Activated B cell treated with CpG ODN at 0.5 μM for 24 hours (primary cell): ENCODE results near the gene ILF2. TPM values are rescaled to one million over a fixed set of nuclear protein-coding genes. Genes with fewer than 3 reads are reported as not detected.

Source experiments
- ATAC-seq: fragments of 200-7000 bp; cut with Tn5 transposase; one replicate; pipeline ENCODE4 v1.10.0; 2021; ENCODE audit warnings: low read depth, mild to moderate bottlenecking, moderate library complexity
- CTCF ChIA-PET: fragments of 350-600 bp; sonication (Branson Sonifier 250); formaldehyde crosslinking; loops from one replicate; lab custom pipeline; 2021; ENCODE audit warnings: antibody characterized with exemption; lab: Charles Lee
- POLR2A ChIA-PET: fragments of 350-600 bp; sonication (Branson Sonifier 250); formaldehyde crosslinking; loops from one replicate; lab custom pipeline; 2021; ENCODE audit warnings: antibody characterized with exemption; lab: Charles Lee
- DNase-seq: peaks from one replicate; pipeline ENCODE4 v3.0.0; 2022
- H3K27ac Mint-ChIP-seq: one replicate; pipeline ENCODE4 v1.8.0; 2020; ENCODE audit warnings: mixed read lengths
- H3K27me3 Mint-ChIP-seq: one replicate; pipeline ENCODE4 v1.8.0; 2021; ENCODE audit warnings: mixed read lengths
- H3K36me3 Mint-ChIP-seq: one replicate; pipeline ENCODE4 v1.8.0; 2021; ENCODE audit warnings: low read depth, mixed read lengths
- H3K4me1 Mint-ChIP-seq: one replicate; pipeline ENCODE4 v1.8.0; 2021; ENCODE audit warnings: mixed read lengths
- H3K4me3 Mint-ChIP-seq: one replicate; pipeline ENCODE4 v1.8.0; 2020; ENCODE audit warnings: mild to moderate bottlenecking, mixed read lengths
- H3K9me3 Mint-ChIP-seq: one replicate; pipeline ENCODE4 v1.8.0; 2020; ENCODE audit warnings: mixed read lengths
- intact Hi-C: fragments of 100-400 bp; cut with micrococcal nuclease; formaldehyde crosslinking; loops from one replicate; pipeline ENCODE4 v1.15.1; 2024
- total RNA-seq: library from RNA; stranded (reverse); gene quantifications from 2 replicates; pipeline ENCODE4 v1.2.3, GENCODE V29; 2022
- TF ChIP-seq, protein P1 (sequence below): fragments of 200-600 bp; IDR thresholded peaks from one replicate; pipeline ENCODE4 v1.8.0; 2022; ENCODE audit warnings: antibody characterized with exemption, mild to moderate bottlenecking

ILF2 gene
- total RNA-seq, 1 donor from 2014 or later = 182 TPM

DNA sequence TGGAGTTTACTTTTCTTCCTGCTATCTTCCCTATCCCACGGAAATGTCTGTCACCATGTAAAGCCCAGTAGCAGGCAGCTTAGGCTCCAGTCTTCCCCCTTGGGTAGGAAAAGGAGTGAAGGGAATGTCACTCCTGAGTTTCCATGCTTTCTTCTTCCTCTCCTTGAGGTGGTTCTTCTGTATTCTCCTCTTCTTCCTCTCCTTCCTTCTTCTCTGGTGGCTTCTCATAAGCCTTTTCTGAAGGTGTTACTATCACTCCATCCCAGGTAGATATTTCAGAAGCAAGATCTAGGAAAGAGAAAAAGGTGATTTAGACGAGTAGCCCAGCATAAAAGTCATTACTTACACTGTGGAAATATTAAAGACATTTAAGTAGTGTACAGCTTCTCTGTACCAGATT lies 8.5 kb downstream of the ILF2 start:
- Mint-ChIP-seq H3K27ac (no peak overlapping the region), H3K4me1 (peaks cover 14% of the 10 kb centered on the region), H3K4me3 (no peak overlapping the region), H3K9me3 (no peaks in the 10 kb centered on the region), H3K36me3 (peaks cover 73% of the 10 kb centered on the region), H3K27me3 (no peaks in the 10 kb centered on the region)
- no peak for ATAC-seq
- CTCF ChIA-PET = no interaction called here
- POLR2A ChIA-PET = no interaction called here
- no peak for DNase-seq
- intact Hi-C loops = no loop called here
- TF ChIP-seq, protein P1, sequence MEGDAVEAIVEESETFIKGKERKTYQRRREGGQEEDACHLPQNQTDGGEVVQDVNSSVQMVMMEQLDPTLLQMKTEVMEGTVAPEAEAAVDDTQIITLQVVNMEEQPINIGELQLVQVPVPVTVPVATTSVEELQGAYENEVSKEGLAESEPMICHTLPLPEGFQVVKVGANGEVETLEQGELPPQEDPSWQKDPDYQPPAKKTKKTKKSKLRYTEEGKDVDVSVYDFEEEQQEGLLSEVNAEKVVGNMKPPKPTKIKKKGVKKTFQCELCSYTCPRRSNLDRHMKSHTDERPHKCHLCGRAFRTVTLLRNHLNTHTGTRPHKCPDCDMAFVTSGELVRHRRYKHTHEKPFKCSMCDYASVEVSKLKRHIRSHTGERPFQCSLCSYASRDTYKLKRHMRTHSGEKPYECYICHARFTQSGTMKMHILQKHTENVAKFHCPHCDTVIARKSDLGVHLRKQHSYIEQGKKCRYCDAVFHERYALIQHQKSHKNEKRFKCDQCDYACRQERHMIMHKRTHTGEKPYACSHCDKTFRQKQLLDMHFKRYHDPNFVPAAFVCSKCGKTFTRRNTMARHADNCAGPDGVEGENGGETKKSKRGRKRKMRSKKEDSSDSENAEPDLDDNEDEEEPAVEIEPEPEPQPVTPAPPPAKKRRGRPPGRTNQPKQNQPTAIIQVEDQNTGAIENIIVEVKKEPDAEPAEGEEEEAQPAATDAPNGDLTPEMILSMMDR = no peak

DNA sequence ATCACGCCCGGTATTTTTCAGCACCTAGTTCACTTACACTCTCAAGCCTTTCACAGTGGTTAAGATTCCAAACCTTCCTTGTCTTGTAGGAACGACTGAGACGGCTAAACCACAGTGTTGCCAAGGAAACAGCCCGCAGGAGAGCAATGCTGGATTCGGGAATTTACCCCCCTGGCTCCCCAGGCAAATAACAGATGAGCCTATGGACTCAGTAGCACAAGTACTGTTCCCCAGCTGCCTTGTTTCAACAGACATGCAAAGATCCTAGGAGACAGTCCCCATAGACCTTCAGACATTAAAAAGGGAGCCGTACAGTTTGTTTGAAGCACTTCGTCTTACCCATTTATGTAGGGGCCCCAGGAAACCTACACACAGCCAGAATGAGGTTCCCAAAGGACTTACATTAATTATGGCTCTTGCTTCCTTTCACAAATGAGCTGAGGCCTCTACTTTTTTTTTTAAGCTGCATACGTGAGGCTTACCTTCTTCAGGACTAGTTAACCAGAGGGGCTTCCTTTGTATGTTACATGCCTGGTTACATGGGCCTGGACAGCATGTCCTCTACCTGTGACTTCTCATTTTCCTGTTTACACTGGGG lies 9.6 kb downstream of the ILF2 start:
- intact Hi-C loops = no loop called here
- Mint-ChIP-seq H3K27ac (no peak overlapping the region), H3K4me1 (peaks cover 14% of the 10 kb centered on the region), H3K9me3 (no peaks in the 10 kb centered on the region), H3K4me3 (no peak overlapping the region), H3K27me3 (no peaks in the 10 kb centered on the region), H3K36me3 (peaks cover 63% of the 10 kb centered on the region)
- ChIA-PET POLR2A (interaction anchor here (0.7 to 1.6 kb wide), 4 partner anchors 11 to 1322 kb away, joined by 3 to 7 read pairs (median 4); partner anchors contain the start of genes CHTOP, FLAD1 and INTS3), CTCF (no interaction called here)
- ATAC-seq (no peak), DNase-seq (no peak)
- TF ChIP-seq, protein P1 = no peak

DNA sequence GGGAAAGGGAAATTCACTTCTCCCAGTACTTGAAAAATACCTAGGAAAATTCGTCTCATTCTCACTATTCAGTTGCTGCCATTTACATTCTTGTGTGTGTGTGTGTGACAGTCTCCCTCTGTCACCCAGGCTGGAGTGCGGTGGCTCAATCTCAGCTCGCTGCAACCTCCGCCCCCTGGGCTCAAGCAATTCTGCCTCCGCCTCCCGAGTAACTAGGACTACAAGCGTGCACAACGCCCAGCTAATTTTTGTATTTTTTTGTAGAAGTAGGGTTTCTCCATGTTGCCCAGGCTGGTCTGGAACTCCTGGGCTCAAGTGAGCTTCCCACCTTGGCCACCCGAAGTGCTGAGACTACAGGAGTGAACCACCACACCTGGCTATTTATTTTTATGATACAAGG lies 11.1 kb downstream of the ILF2 start:
- ChIA-PET POLR2A (interaction anchor here (0.6 to 3.2 kb wide), 14 partner anchors 12 to 331 kb away, joined by 3 to 37 read pairs (median 8); partner anchors contain the start of genes CHTOP, ILF2, RPS27 and S100A5), CTCF (interaction anchor here (1.6 kb wide), 1 partner anchor 88 kb away, joined by 9 read pairs; no protein-coding TSS in a partner anchor)
- H3K9me3 Mint-ChIP-seq = no peaks in the 10 kb centered on the region
- intact Hi-C loops = loop anchor here (2.0 to 5.0 kb wide), 3 partner anchors 61 to 149 kb away; no protein-coding TSS in a partner anchor
- peaks cover 47% of the 10 kb centered on the region for H3K36me3 Mint-ChIP-seq
- peak overlapping the region; percentile 24 for H3K27ac Mint-ChIP-seq
- ATAC-seq (no peak), DNase-seq (no peak)
- H3K4me3 Mint-ChIP-seq = peak overlapping the region; percentile 96
- TF ChIP-seq, protein P1 = no peak
- peaks cover 14% of the 10 kb centered on the region for H3K4me1 Mint-ChIP-seq
- no peaks in the 10 kb centered on the region for H3K27me3 Mint-ChIP-seq

DNA sequence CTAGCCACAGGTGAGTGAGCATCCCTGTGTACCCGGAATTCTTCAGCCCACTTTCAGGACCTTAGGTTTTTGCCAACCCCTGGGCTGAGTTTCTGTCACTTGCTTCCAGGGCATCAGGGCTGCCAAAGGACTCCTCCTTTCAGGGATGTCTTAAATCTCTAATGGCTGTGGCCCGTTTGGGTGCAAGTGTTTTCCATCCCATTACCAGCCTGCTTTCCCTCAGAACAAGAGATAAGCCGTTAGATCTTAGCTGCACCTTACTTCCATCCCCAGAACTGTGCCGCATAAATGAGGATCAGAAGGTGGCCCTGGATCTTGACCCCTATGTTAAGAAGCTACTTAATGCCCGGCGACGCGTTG lies 11.6 kb downstream of the ILF2 start:
- H3K4me3 Mint-ChIP-seq = peak overlapping the region; percentile 96
- CTCF ChIA-PET = interaction anchor here (1.6 kb wide), 1 partner anchor 87 kb away, joined by 9 read pairs; no protein-coding TSS in a partner anchor
- peaks cover 14% of the 10 kb centered on the region for H3K4me1 Mint-ChIP-seq
- no peak for ATAC-seq
- intact Hi-C loops = loop anchor here (2.0 to 5.0 kb wide), 3 partner anchors 60 to 148 kb away; no protein-coding TSS in a partner anchor
- no peaks in the 10 kb centered on the region for H3K27me3 Mint-ChIP-seq
- H3K27ac Mint-ChIP-seq = peak overlapping the region; percentile 91
- POLR2A ChIA-PET = interaction anchor here (0.6 to 3.2 kb wide), 15 partner anchors 11 to 332 kb away, joined by 3 to 37 read pairs (median 6); partner anchors contain the start of genes CHTOP, ILF2, INTS3 and JTB
- H3K36me3 Mint-ChIP-seq = peaks cover 42% of the 10 kb centered on the region
- H3K9me3 Mint-ChIP-seq = no peaks in the 10 kb centered on the region
- TF ChIP-seq, protein P1 = no peak
- DNase-seq = no peak
